SH-SY5Y (cell line): Measurements from ENCODE around the gene GCDH.

ENCODE experiments used
- GATA2 ChIP-seq: IDR thresholded peaks from 2 replicates; pipeline ENCODE4 v1.6.1; 2011; ENCODE audit warnings: mild to moderate bottlenecking, low read depth, low read length
- GATA3 ChIP-seq: IDR thresholded peaks from 2 replicates; pipeline ENCODE4 v1.6.1; 2011; ENCODE audit warnings: low read depth, mild to moderate bottlenecking, low read length, moderate library complexity

DNA sequence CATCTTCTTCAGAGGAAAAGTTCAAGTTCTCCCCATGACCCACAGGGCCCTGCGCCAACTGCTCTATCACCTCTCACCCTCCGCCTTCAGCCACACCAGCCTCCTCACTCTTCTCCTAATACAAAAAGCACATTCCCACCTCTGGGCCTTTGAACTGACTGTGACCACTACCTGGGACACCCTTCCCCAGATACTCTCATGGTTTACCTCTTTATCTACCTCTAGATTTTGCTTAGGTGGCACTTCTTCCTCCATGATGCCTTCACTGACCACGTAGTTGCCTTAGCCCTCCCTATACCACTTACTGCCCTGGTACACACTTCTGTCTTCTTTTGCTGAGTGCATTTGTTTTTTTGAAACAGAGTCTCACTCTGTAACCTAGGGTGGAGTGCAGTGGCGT lies 32.0 kb downstream of the GCDH start:
- TF ChIP-seq GATA3 (no peak), GATA2 (no peak)
